GM10248 (cell line): ENCODE measurements around the gene VIM.

ENCODE experiments used
- CTCF ChIA-PET: fragments of 300-600 bp; sonication (Branson Sonifier 250); formaldehyde crosslinking; extraction: SDS; loops from one replicate; lab custom pipeline; 2021; ENCODE audit warnings: antibody characterized with exemption; lab: Yijun Ruan, JAX
- POLR2A ChIA-PET: fragments of 350-650 bp; sonication (Branson Sonifier 250); formaldehyde crosslinking; extraction: SDS; loops from one replicate; lab custom pipeline; 2020; ENCODE audit warnings: antibody characterized with exemption; lab: Yijun Ruan, JAX
- DNase-seq: peaks from one replicate; pipeline ENCODE4 v3.0.0; 2012; ENCODE audit errors: extremely low spot score
- CTCF ChIP-seq: IDR thresholded peaks from 2 replicates; pipeline ENCODE4 v1.5.1; 2012; ENCODE audit warnings: mild to moderate bottlenecking, low read depth; ENCODE audit errors: extremely low read depth, missing control alignments, control extremely low read depth

VIM gene

GRCh38 chr10:17233286-17233991 lies 5.4 kb downstream of the VIM start:
- ChIA-PET POLR2A (no interaction called here), CTCF (no interaction called here)
- no peak for TF ChIP-seq CTCF
- no peak for DNase-seq

DNA sequence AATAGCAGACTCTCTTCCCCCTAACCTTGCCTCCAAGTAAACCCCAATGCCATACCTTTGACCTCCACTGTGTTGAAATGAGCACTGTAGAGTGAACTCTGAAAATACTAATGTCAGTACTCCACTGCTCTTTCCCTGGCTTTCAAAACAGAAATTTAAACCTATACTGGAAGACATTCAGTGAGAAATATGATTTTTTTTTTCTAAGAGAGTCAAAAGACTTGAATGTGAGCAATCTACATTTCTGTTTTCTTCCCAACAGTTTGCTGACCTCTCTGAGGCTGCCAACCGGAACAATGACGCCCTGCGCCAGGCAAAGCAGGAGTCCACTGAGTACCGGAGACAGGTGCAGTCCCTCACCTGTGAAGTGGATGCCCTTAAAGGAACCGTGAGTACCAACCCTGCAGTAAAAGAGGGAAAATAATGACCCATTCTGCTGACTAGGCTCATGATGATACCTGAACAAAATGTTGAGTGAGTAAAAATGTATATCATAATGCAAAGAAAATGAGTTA lies 6.4 kb downstream of the VIM start:
- POLR2A ChIA-PET = interaction anchor here (0.6 kb wide), 1 partner anchor 275 kb away, joined by 3 read pairs; no protein-coding TSS in a partner anchor
- TF ChIP-seq CTCF = no peak
- DNase-seq = no peak
- CTCF ChIA-PET = no interaction called here

DNA sequence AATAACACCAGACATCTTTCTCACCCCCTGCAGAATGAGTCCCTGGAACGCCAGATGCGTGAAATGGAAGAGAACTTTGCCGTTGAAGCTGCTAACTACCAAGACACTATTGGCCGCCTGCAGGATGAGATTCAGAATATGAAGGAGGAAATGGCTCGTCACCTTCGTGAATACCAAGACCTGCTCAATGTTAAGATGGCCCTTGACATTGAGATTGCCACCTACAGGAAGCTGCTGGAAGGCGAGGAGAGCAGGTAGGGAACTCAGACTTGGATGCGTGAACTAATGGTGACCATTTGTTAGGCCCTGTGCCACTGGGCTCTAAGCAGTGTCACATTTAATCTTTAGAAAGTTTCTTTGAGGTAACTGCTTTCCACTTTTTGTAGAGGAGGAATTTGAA lies 7.1 kb downstream of the VIM start:
- ChIA-PET CTCF (interaction anchor here (1.2 kb wide), 1 partner anchor 20 kb away, joined by 3 read pairs; no protein-coding TSS in a partner anchor), POLR2A (interaction anchor here (0.6 kb wide), 1 partner anchor 275 kb away, joined by 3 read pairs; no protein-coding TSS in a partner anchor)
- DNase-seq = no peak
- TF ChIP-seq CTCF = no peak

DNA sequence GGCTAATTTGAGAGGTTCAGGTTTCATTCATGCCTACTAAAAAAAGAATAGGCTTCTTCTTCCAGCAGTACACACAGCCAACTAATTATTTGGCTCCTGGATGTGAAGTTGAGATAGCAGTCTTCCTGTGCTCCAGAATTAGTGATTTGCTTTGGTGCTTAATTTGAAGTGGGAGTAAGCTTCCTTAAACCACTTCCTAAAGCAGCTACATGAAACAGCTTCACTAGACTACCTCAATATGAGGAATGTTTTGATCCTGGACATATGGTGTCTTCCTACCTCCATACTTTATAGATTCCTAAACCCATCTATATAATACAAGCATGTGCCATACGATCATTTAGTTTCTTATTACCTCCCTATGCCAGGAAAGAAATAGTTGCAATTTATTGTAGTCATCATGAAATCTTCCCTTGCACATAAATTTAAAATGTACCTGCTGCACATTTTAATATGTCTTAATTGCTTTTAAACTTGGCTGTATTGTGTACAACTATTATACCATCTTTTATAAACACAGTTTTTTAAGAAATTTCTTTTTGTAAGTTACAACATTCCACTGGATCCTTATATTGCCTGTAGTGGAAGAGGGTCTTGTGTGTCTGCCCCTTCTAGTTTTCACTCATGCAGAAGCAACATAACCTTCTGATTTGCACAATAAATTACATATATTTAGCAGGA lies 8.6 kb downstream of the VIM start:
- CTCF ChIA-PET = interaction anchor here (1.2 kb wide), 1 partner anchor 18 kb away, joined by 3 read pairs; no protein-coding TSS in a partner anchor
- no peak for TF ChIP-seq CTCF
- DNase-seq = no peak
- POLR2A ChIA-PET = no interaction called here

DNA sequence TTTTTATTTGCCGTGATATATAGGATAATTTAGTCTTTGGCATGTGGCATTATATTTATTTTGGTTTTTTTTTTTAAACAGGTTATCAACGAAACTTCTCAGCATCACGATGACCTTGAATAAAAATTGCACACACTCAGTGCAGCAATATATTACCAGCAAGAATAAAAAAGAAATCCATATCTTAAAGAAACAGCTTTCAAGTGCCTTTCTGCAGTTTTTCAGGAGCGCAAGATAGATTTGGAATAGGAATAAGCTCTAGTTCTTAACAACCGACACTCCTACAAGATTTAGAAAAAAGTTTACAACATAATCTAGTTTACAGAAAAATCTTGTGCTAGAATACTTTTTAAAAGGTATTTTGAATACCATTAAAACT lies 9.1 kb downstream of the VIM start:
- ChIA-PET CTCF (interaction anchor here (1.1 kb wide), 1 partner anchor 394 kb away, joined by 3 read pairs; no protein-coding TSS in a partner anchor), POLR2A (no interaction called here)
- no peak for DNase-seq

More for the DNA sequence above, 9.1 kb downstream of the VIM start:
- no peak for TF ChIP-seq CTCF
